ENCODE data around the gene CHN2. TPM values are rescaled to one million over a fixed set of nuclear protein-coding genes. Genes with fewer than 3 reads are reported as not detected.

Gene CHN2
- total RNA-seq, 1 donor from 2014 or later, result 6.6 TPM

DNA sequence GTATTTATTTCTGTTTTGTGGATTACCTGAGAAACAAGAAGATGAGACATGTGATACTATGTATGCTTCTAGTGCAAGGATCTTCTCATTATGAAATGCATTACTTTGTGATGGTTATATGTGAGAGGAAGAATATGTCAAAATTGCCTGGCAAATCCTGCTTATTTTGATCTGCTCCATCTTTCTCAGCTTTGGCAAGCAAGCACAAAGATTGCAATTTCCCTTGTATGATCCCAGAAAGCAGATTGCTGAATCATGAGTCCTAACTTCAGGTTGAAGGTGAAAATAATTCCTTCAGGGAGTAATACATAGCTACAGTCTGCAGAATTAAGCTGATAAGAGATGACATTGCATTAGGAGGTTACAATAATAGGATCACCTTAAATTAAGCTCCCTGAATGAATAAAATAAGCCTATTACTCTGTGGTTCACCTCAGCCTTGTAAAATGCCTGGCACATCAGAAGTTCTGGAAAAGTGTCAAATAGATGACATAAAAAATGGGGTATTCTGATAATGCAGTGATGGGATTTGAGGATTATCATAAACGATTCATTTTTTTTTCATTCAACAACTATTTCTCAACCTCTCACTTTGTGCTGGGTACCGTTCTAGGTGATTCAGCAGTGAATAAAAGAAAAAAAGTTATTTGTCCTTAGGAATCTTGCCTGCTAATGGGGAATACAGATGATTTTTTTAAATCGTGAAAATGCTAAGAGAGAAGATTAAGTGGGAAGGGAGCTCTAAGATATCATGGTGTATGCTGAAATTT, 120.7 kb downstream of the CHN2 start:
- no peak overlapping the region for H3K27ac Mint-ChIP-seq
- no peak overlapping the region for H2AFZ ChIP-seq (replicated peaks)
- no peaks in the 10 kb centered on the region for H3F3A ChIP-seq (ENCODE audit: low read depth)
- no peak overlapping the region for H3K9ac ChIP-seq
- H3K36me3 Mint-ChIP-seq, result no peaks in the 10 kb centered on the region
- H3K4me2 ChIP-seq, result no peak overlapping the region
- TF ChIP-seq, protein P1, sequence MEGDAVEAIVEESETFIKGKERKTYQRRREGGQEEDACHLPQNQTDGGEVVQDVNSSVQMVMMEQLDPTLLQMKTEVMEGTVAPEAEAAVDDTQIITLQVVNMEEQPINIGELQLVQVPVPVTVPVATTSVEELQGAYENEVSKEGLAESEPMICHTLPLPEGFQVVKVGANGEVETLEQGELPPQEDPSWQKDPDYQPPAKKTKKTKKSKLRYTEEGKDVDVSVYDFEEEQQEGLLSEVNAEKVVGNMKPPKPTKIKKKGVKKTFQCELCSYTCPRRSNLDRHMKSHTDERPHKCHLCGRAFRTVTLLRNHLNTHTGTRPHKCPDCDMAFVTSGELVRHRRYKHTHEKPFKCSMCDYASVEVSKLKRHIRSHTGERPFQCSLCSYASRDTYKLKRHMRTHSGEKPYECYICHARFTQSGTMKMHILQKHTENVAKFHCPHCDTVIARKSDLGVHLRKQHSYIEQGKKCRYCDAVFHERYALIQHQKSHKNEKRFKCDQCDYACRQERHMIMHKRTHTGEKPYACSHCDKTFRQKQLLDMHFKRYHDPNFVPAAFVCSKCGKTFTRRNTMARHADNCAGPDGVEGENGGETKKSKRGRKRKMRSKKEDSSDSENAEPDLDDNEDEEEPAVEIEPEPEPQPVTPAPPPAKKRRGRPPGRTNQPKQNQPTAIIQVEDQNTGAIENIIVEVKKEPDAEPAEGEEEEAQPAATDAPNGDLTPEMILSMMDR (IDR thresholded peaks at IDR 0.05), result no peak
- TF ChIP-seq EZH2 (IDR thresholded peaks at IDR 0.05) (no peak), EZH2phosphoT487 (IDR thresholded peaks at IDR 0.05) (no peak)
- H3K9me3 ChIP-seq (ENCODE audit: low read depth), result no peaks in the 10 kb centered on the region
- H4K20me1 ChIP-seq (ENCODE audit: low read depth), result no peaks in the 10 kb centered on the region
- no peaks in the 10 kb centered on the region for H3K4me1 ChIP-seq
- no peak overlapping the region for H3K27ac ChIP-seq
- no peaks in the 10 kb centered on the region for H3K27me3 Mint-ChIP-seq (ENCODE audit: insufficient read depth, low read depth)
- no peaks in the 10 kb centered on the region for H3K9me3 Mint-ChIP-seq
- peaks cover 11% of the 10 kb centered on the region for H3K4me1 Mint-ChIP-seq
- no peak for DNase-seq (ENCODE audit: low spot score)
- no peak overlapping the region for H3K4me3 Mint-ChIP-seq
- no peaks in the 10 kb centered on the region for H3K79me2 ChIP-seq (ENCODE audit: low read depth)
- no peaks in the 10 kb centered on the region for H3K27me3 ChIP-seq
- no peaks in the 10 kb centered on the region for H3K36me3 ChIP-seq
- no peak overlapping the region for H3K4me3 ChIP-seq

DNA sequence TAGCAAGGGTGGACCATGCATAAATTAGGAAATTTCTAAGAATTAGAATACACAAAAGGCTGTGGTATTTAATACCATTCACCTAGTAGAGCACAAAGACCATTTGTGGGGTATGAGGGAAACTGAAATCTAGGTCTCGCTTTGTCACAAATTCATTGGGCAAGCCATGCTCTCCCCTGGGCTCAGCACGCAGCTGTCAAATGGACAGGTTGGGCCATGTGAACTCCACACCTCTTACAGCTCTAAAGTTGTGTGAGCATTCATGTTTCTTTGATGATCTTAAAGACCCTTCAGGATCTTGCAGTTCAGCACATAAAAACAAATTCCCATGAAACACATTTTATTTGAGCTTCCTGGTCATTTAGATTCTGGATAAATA, 121.3 kb downstream of the CHN2 start:
- H3K4me3 Mint-ChIP-seq, result no peak overlapping the region
- no peak for TF ChIP-seq EZH2 (IDR thresholded peaks at IDR 0.05)
- TF ChIP-seq EZH2phosphoT487 (IDR thresholded peaks at IDR 0.05), result no peak
- TF ChIP-seq, protein P1 (IDR thresholded peaks at IDR 0.05), result no peak

DNA sequence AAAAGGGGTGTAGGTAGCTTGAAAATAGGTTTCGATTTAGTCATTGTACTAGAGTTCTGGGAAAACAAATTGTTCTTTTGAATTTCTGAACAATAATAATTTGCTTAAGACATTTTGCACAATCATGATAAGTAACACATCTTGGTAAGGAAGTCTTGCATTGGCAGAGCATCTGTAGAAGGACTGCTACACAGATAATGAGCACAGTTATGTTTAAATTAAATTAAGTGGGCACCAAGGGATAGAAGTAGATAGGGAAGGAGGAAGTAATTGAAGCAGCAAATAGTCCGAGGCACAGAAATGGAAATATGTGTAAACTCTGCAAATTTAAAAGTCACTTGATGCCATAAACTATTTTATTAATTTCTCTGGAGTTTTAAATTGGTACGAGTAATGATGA, 122.4 kb downstream of the CHN2 start:
- Mint-ChIP-seq H3K9me3 (no peaks in the 10 kb centered on the region), H3K36me3 (no peaks in the 10 kb centered on the region), H3K27me3 (ENCODE audit: insufficient read depth, low read depth) (no peaks in the 10 kb centered on the region), H3K27ac (no peak overlapping the region), H3K4me3 (no peak overlapping the region), H3K4me1 (peaks cover 15% of the 10 kb centered on the region)
- H3K4me3 ChIP-seq, result no peak overlapping the region
- no peaks in the 10 kb centered on the region for H3K4me1 ChIP-seq
- TF ChIP-seq, protein P1 (IDR thresholded peaks at IDR 0.05), result no peak
- TF ChIP-seq EZH2phosphoT487 (IDR thresholded peaks at IDR 0.05) (no peak), EZH2 (IDR thresholded peaks at IDR 0.05) (no peak)
- H3K27me3 ChIP-seq, result no peaks in the 10 kb centered on the region
- no peaks in the 10 kb centered on the region for H3K36me3 ChIP-seq
- no peak overlapping the region for H3K9ac ChIP-seq
- H3K9me3 ChIP-seq (ENCODE audit: low read depth), result no peaks in the 10 kb centered on the region
- H3K4me2 ChIP-seq, result no peak overlapping the region
- no peaks in the 10 kb centered on the region for H3F3A ChIP-seq (ENCODE audit: low read depth)
- H3K79me2 ChIP-seq (ENCODE audit: low read depth), result no peaks in the 10 kb centered on the region
- no peak for DNase-seq (ENCODE audit: low spot score)
- no peaks in the 10 kb centered on the region for H4K20me1 ChIP-seq (ENCODE audit: low read depth)
- H3K27ac ChIP-seq, result no peak overlapping the region
- no peak overlapping the region for H2AFZ ChIP-seq (replicated peaks)

More for the DNA sequence above, 121.3 kb downstream of the CHN2 start:
- no peak overlapping the region for H3K4me2 ChIP-seq
- H3K9ac ChIP-seq, result no peak overlapping the region
- no peak overlapping the region for H3K27ac Mint-ChIP-seq
- no peaks in the 10 kb centered on the region for H3K9me3 ChIP-seq (ENCODE audit: low read depth)
- no peak overlapping the region for H3K27ac ChIP-seq
- peaks cover 15% of the 10 kb centered on the region for H3K4me1 Mint-ChIP-seq
- no peaks in the 10 kb centered on the region for H4K20me1 ChIP-seq (ENCODE audit: low read depth)
- no peak overlapping the region for H3K4me3 ChIP-seq
- no peaks in the 10 kb centered on the region for H3K27me3 Mint-ChIP-seq (ENCODE audit: insufficient read depth, low read depth)
- H3K36me3 Mint-ChIP-seq, result no peaks in the 10 kb centered on the region
- no peak for DNase-seq (ENCODE audit: low spot score)
- no peaks in the 10 kb centered on the region for H3K36me3 ChIP-seq
- H3K79me2 ChIP-seq (ENCODE audit: low read depth), result no peaks in the 10 kb centered on the region
- no peaks in the 10 kb centered on the region for H3F3A ChIP-seq (ENCODE audit: low read depth)
- H2AFZ ChIP-seq (replicated peaks), result no peak overlapping the region
- no peaks in the 10 kb centered on the region for H3K9me3 Mint-ChIP-seq
- H3K4me1 ChIP-seq, result no peaks in the 10 kb centered on the region
- H3K27me3 ChIP-seq, result no peaks in the 10 kb centered on the region
